Trophoblast cell (in vitro differentiated cells and primary cell): ENCODE measurements around the gene TRAF5.

ENCODE experiments used
- DNase-seq, 2 donors: peaks; one replicate each; pipeline ENCODE4 v3.0.0-alpha.2; 2016
- H2AFZ ChIP-seq: 2 replicates; pipeline ENCODE4 v1.6.1; 2013; ENCODE audit warnings: low read length, moderate library complexity, mild to moderate bottlenecking; ENCODE audit not compliant: insufficient read depth, poor library complexity
- H2AK5ac ChIP-seq: 2 replicates; pipeline ENCODE4 v1.6.1; 2013; ENCODE audit warnings: mild to moderate bottlenecking, low read length
- H2BK120ac ChIP-seq: 2 replicates; pipeline ENCODE4 v1.6.1; 2013; ENCODE audit warnings: low read length, mild to moderate bottlenecking, moderate library complexity; ENCODE audit not compliant: insufficient read depth, poor library complexity
- H2BK12ac ChIP-seq: 2 replicates; pipeline ENCODE4 v1.6.1; 2013; ENCODE audit warnings: mild to moderate bottlenecking, low read length, moderate library complexity
- H2BK5ac ChIP-seq: 2 replicates; pipeline ENCODE4 v1.6.1; 2013; ENCODE audit warnings: low read length, low read depth, moderate library complexity, mild to moderate bottlenecking; ENCODE audit not compliant: poor library complexity
- H3K14ac ChIP-seq: 2 replicates; pipeline ENCODE4 v1.6.1; 2013; ENCODE audit warnings: mild to moderate bottlenecking, low read length
- H3K18ac ChIP-seq: 2 replicates; pipeline ENCODE4 v1.6.1; 2013; ENCODE audit warnings: mild to moderate bottlenecking, low read length
- H3K23ac ChIP-seq: 2 replicates; pipeline ENCODE4 v1.6.1; 2013; ENCODE audit warnings: low read length
- H3K27ac ChIP-seq: 2 replicates; pipeline ENCODE4 v1.5.1; 2013; ENCODE audit warnings: low read depth, mild to moderate bottlenecking, inconsistent platforms, low read length, moderate library complexity
- H3K27me3 ChIP-seq: 2 replicates; pipeline ENCODE4 v1.6.1; 2013; ENCODE audit warnings: inconsistent platforms, mild to moderate bottlenecking, low read length, moderate library complexity; ENCODE audit not compliant: insufficient read depth
- H3K36me3 ChIP-seq, 2 experiments: 1 replicate in 1 of 2; 2 replicates in 1 of 2; pipeline ENCODE4 v1.6.1; 2013; ENCODE audit warnings: low read length in 2 of 2, mild to moderate bottlenecking in 2 of 2, moderate library complexity in 1 of 2; ENCODE audit not compliant: insufficient read depth in 2 of 2, control insufficient read depth in 1 of 2
- H3K4ac ChIP-seq: 2 replicates; pipeline ENCODE4 v1.6.1; 2013; ENCODE audit warnings: low read depth, mild to moderate bottlenecking, low read length, moderate library complexity
- H3K4me1 ChIP-seq, 2 experiments: 1 replicate in 1 of 2; 2 replicates in 1 of 2; pipeline ENCODE4 v1.6.1; 2013; ENCODE audit warnings: low read length in 2 of 2, mild to moderate bottlenecking in 2 of 2, moderate library complexity in 1 of 2; ENCODE audit not compliant: insufficient read depth in 2 of 2, control insufficient read depth in 1 of 2
- H3K4me2 ChIP-seq: 2 replicates; pipeline ENCODE4 v1.6.1; 2013; ENCODE audit warnings: inconsistent platforms, mild to moderate bottlenecking, low read length, moderate library complexity
- H3K4me3 ChIP-seq: 2 replicates; pipeline ENCODE4 v1.5.1; 2013; ENCODE audit warnings: mild to moderate bottlenecking, low read depth, low read length, inconsistent platforms
- H3K79me1 ChIP-seq: one replicate; pipeline ENCODE4 v1.6.1; 2013; ENCODE audit warnings: low read length
- H3K79me2 ChIP-seq: 2 replicates; pipeline ENCODE4 v1.6.1; 2013; ENCODE audit warnings: low read length, mild to moderate bottlenecking; ENCODE audit not compliant: control insufficient read depth, insufficient read depth, poor library complexity
- H3K9ac ChIP-seq: 2 replicates; pipeline ENCODE4 v1.6.1; 2013; ENCODE audit warnings: mild to moderate bottlenecking, low read length
- H3K9me3 ChIP-seq: 2 replicates; pipeline ENCODE4 v1.6.1; 2013; ENCODE audit warnings: low read depth, mild to moderate bottlenecking, control low read depth, inconsistent platforms, low read length; ENCODE audit not compliant: insufficient read depth
- H4K12ac ChIP-seq: 2 replicates; pipeline ENCODE4 v1.6.1; 2013; ENCODE audit warnings: low read depth, mild to moderate bottlenecking, low read length, moderate library complexity
- H4K8ac ChIP-seq: 2 replicates; pipeline ENCODE4 v1.6.1; 2013; ENCODE audit warnings: low read depth, mild to moderate bottlenecking, low read length, moderate library complexity
- H4K91ac ChIP-seq: one replicate; pipeline ENCODE4 v1.6.1; 2013; ENCODE audit warnings: low read depth, mild to moderate bottlenecking, low read length, moderate library complexity
- WGBS: extraction: QIAGEN DNeasy Blood & Tissue Kit; methylation state at CpG from one replicate; pipeline ENCODE4 v1.1.7; 2013; ENCODE audit warnings: missing lambda C conversion rate; ENCODE audit not compliant: insufficient read length, insufficient coverage; ENCODE audit errors: extremely low coverage; 5-methylcytosine and 5-hydroxymethylcytosine counted together

Gene TRAF5

GRCh38 chr1:211335522-211336157, 9.0 kb downstream of the TRAF5 start:
- H3K27me3 ChIP-seq: no peaks in the 10 kb centered on the region
- H3K36me3 ChIP-seq: no peaks in the 10 kb centered on the region
- no peak overlapping the region for H2BK12ac ChIP-seq

GRCh38 chr1:211336161-211336560, 9.5 kb downstream of the TRAF5 start:
- no peaks in the 10 kb centered on the region for H3K9me3 ChIP-seq
- no peak overlapping the region for H2AK5ac ChIP-seq
- H3K4ac ChIP-seq: no peak overlapping the region
- no peak overlapping the region for H2AFZ ChIP-seq
- H3K4me1 ChIP-seq: peaks cover 10 to 11% of the 10 kb centered on the region in 2 experiments
- H3K9ac ChIP-seq: no peak overlapping the region
- H2BK5ac ChIP-seq: no peak overlapping the region
- WGBS: no CpG with 5 or more reads among the region's 3 CpGs
- no peak overlapping the region for H2BK120ac ChIP-seq
- no peak overlapping the region for H3K14ac ChIP-seq
- H4K91ac ChIP-seq: no peak overlapping the region
- no peak overlapping the region for H4K12ac ChIP-seq
- no peaks in the 10 kb centered on the region for H3K27me3 ChIP-seq
- no peaks in the 10 kb centered on the region for H3K36me3 ChIP-seq
- no peak overlapping the region for H2BK12ac ChIP-seq
- H3K27ac ChIP-seq: no peak overlapping the region
- no peak overlapping the region for H3K23ac ChIP-seq
- H3K79me1 ChIP-seq: no peaks in the 10 kb centered on the region
- DNase-seq: no peak
- no peak overlapping the region for H3K18ac ChIP-seq
- no peaks in the 10 kb centered on the region for H3K79me2 ChIP-seq
- no peak overlapping the region for H3K4me2 ChIP-seq
- no peak overlapping the region for H3K4me3 ChIP-seq
- no peak overlapping the region for H4K8ac ChIP-seq

More at GRCh38 chr1:211335522-211336157, 9.0 kb downstream of the TRAF5 start:
- H3K4me3 ChIP-seq: no peak overlapping the region
- no peak overlapping the region for H2AK5ac ChIP-seq
- H3K4me2 ChIP-seq: no peak overlapping the region
- H3K18ac ChIP-seq: no peak overlapping the region
- H4K91ac ChIP-seq: no peak overlapping the region
- H3K9ac ChIP-seq: no peak overlapping the region
- H3K79me1 ChIP-seq: no peaks in the 10 kb centered on the region
- H3K4me1 ChIP-seq: peaks cover 10 to 11% of the 10 kb centered on the region in 2 experiments
- H3K79me2 ChIP-seq: no peaks in the 10 kb centered on the region
- H3K27ac ChIP-seq: no peak overlapping the region
- no peaks in the 10 kb centered on the region for H3K9me3 ChIP-seq
- no peak overlapping the region for H4K8ac ChIP-seq
- H3K14ac ChIP-seq: no peak overlapping the region
- H3K23ac ChIP-seq: no peak overlapping the region
- no peak overlapping the region for H2BK120ac ChIP-seq
- H2AFZ ChIP-seq: no peak overlapping the region
- H2BK5ac ChIP-seq: no peak overlapping the region
- no peak for DNase-seq
- no peak overlapping the region for H4K12ac ChIP-seq
- WGBS: no CpG with 5 or more reads among the region's 3 CpGs
- H3K4ac ChIP-seq: no peak overlapping the region

GRCh38 chr1:211336775-211337174, 10.1 kb downstream of the TRAF5 start:
- peaks cover 10 to 11% of the 10 kb centered on the region in 2 experiments for H3K4me1 ChIP-seq
- no peak overlapping the region for H2AK5ac ChIP-seq
- no peak overlapping the region for H3K9ac ChIP-seq
- no peak overlapping the region for H3K14ac ChIP-seq
- H2BK12ac ChIP-seq: no peak overlapping the region
- H3K4ac ChIP-seq: no peak overlapping the region
- H3K27ac ChIP-seq: no peak overlapping the region
- H4K12ac ChIP-seq: no peak overlapping the region
- no peaks in the 10 kb centered on the region for H3K79me2 ChIP-seq
- no peak overlapping the region for H4K91ac ChIP-seq
- H2BK5ac ChIP-seq: no peak overlapping the region
- no peaks in the 10 kb centered on the region for H3K27me3 ChIP-seq
- H3K18ac ChIP-seq: no peak overlapping the region
- DNase-seq: no peak
- no peaks in the 10 kb centered on the region for H3K9me3 ChIP-seq
- H3K23ac ChIP-seq: no peak overlapping the region
- no peak overlapping the region for H3K4me2 ChIP-seq
- H3K36me3 ChIP-seq: no peaks in the 10 kb centered on the region
- no peak overlapping the region for H2BK120ac ChIP-seq
- H3K4me3 ChIP-seq: no peak overlapping the region
- H4K8ac ChIP-seq: no peak overlapping the region
- H2AFZ ChIP-seq: no peak overlapping the region
- no CpG with 5 or more reads among the region's 15 CpGs for WGBS
- no peaks in the 10 kb centered on the region for H3K79me1 ChIP-seq

- H3K27ac ChIP-seq: no peak overlapping the region
- H3K18ac ChIP-seq: no peak overlapping the region
- H3K36me3 ChIP-seq: no peaks in the 10 kb centered on the region
- no peaks in the 10 kb centered on the region for H3K79me2 ChIP-seq
- H4K91ac ChIP-seq: no peak overlapping the region
- H3K9me3 ChIP-seq: no peaks in the 10 kb centered on the region
- H3K4me2 ChIP-seq: no peak overlapping the region
- no peak overlapping the region for H4K8ac ChIP-seq
- H2AFZ ChIP-seq: no peak overlapping the region
- H2BK5ac ChIP-seq: no peak overlapping the region
- DNase-seq: no peak
- peaks cover 10 to 11% of the 10 kb centered on the region in 2 experiments for H3K4me1 ChIP-seq
- peak overlapping the region; percentile 34 for H3K23ac ChIP-seq
- no peak overlapping the region for H2BK120ac ChIP-seq
- H3K79me1 ChIP-seq: no peaks in the 10 kb centered on the region
- H3K9ac ChIP-seq: no peak overlapping the region
- H4K12ac ChIP-seq: no peak overlapping the region
- no peak overlapping the region for H3K4ac ChIP-seq
- no peak overlapping the region for H2BK12ac ChIP-seq
- H3K4me3 ChIP-seq: no peak overlapping the region
- H3K27me3 ChIP-seq: no peaks in the 10 kb centered on the region
- WGBS: no CpG with 5 or more reads among the region's 7 CpGs
- no peak overlapping the region for H2AK5ac ChIP-seq
- H3K14ac ChIP-seq: no peak overlapping the region
Observed at GRCh38 chr1:211337430-211338223, 11.0 kb downstream of the TRAF5 start.
